HG02885 (cell line): Measurements from ENCODE around the gene CDC37L1.
"Not testable (repeated sequence)": the region's sequence is repeated elsewhere in the genome, so short reads cannot be mapped to it uniquely, and the experiment has no call there.

Experiments
- ATAC-seq: cut with Tn5 transposase; IDR thresholded peaks from one replicate; pipeline ENCODE4 v1.9.1; 2021; ENCODE audit warnings: mild to moderate bottlenecking; ENCODE audit not compliant: unreplicated experiment, poor library complexity

The CDC37L1 gene

GRCh38 chr9:4679268-4680172 lies at the start of gene CDC37L1:
TSS of gene CDC37L1 (plus strand) at chr9:4679569. CDS start at chr9:4679768, 199 bp downstream.
- ATAC-seq = peak; percentile 98

DNA sequence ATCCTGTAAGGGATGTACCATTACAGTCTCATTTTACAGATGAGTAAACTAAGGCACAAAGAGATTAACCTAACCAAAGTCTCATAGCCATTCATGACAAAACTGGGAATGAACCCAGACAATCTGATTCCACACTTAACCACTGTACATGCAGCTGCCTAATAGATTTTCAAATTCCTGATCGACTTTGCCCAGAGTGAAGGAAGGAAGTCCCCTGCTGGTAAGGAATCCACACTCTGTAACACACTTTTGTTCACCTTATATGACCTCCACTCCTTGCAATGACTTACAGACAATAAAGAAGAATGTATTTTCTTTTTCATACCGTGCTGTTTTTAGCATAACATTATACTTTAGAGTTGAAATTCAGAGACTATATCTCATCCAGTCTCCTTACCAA lies 48.5 kb upstream of the CDC37L1 start:
- ATAC-seq = no peak

DNA sequence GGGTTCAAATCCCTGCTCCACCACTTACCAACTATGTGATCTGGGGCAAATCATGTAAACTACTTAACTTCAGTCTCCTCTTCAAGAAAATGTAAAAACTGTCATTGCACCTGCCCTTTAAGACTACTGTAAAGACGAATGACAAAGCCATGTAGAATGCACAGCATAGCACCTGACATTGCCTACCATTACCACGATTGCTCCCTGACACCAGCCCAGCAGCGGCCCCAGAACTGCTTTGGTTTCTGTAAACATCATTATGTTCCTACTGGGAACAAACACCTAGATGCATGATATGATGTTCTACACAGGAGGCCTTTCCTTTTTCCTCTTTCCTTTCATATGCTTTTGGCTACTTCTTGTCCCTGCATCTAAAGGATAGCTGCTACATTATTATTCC lies 40.4 kb upstream of the CDC37L1 start:
- ATAC-seq = no peak

GRCh38 chr9:4639420-4639819 lies 39.9 kb upstream of the CDC37L1 start:
- ATAC-seq = no peak

- ATAC-seq = no peak
These were observed 39.3 kb upstream of the CDC37L1 start for GRCh38 chr9:4640027-4640426.

DNA sequence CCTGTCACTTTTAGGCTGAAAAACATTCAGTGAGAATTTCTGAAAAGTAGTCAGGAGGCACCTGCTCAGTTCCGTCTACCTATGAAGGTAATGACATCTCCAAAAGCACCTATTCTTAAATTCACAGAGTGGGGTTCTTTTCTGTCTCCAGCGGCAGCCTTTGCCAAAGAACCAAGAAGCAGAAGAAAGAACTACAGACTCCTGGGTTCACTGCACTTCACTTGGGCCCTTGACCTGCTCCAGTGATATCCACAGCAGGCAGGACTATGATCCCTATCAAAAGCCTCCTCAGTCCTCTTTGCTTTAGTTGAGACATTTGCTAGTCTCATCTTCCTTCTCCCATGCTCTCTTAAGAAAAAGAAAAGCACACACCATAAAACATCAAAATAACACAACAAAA lies 37.0 kb upstream of the CDC37L1 start:
- ATAC-seq = no peak

- no peak for ATAC-seq
These were observed 25.3 kb upstream of the CDC37L1 start for GRCh38 chr9:4654084-4654483.

DNA sequence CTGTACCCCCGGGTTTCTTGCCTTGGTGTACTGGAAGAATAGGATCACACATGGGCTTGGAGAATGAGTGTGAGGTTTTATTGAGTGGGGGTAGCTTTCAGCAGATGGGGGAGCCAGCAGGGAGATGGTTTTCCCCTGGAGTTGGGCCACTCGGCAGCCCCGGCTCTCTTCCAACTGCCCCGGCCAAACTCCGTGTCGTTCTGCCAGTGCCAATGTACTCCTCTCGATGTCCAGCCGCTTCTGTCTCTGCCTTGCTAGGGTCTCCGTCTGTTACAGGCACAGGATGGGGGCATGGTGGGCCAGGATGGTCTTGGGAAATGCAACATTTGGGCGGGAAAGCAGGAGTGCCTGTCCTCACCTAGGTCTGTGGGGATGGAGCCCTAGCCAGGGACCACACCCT lies 24.8 kb upstream of the CDC37L1 start:
- no peak for ATAC-seq

GRCh38 chr9:4656196-4656595 lies 23.2 kb upstream of the CDC37L1 start:
- ATAC-seq = not testable (repeated sequence)

GRCh38 chr9:4656621-4657020 lies 22.7 kb upstream of the CDC37L1 start:
- ATAC-seq = no peak

GRCh38 chr9:4657426-4658159 lies 21.8 kb upstream of the CDC37L1 start:
- ATAC-seq = no peak

GRCh38 chr9:4660665-4661064 lies 18.7 kb upstream of the CDC37L1 start:
- ATAC-seq = not testable (repeated sequence)

GRCh38 chr9:4661165-4661564 lies 18.2 kb upstream of the CDC37L1 start:
- no peak for ATAC-seq

DNA sequence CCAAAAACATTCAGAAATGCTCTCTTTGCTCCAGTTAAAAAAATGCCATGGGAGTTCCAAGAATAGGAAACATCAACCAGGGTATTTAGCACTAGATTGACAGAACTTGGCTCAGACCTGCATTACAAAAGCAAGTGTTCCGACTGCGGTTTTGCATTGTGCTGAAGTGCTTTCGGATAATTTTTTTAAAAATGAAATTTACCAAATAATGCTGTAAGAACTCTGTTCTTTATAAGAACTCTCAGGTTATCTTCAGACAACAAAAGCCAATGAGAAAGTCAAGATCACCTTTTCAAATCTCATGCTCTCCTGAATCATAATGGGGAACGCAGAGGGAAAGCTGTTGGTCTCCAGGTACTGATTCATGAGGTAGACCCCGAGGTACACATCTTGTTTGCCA lies 17.8 kb upstream of the CDC37L1 start:
- ATAC-seq = no peak

GRCh38 chr9:4662108-4662988 lies 17.0 kb upstream of the CDC37L1 start, which contains the start of gene PLPP6:
TSS of gene PLPP6 (plus strand) at chr9:4662294. CDS start at chr9:4662376, 82 bp downstream.
- peak; percentile 87 for ATAC-seq

- ATAC-seq = no peak
These were observed 16.2 kb upstream of the CDC37L1 start for GRCh38 chr9:4662989-4663792.

DNA sequence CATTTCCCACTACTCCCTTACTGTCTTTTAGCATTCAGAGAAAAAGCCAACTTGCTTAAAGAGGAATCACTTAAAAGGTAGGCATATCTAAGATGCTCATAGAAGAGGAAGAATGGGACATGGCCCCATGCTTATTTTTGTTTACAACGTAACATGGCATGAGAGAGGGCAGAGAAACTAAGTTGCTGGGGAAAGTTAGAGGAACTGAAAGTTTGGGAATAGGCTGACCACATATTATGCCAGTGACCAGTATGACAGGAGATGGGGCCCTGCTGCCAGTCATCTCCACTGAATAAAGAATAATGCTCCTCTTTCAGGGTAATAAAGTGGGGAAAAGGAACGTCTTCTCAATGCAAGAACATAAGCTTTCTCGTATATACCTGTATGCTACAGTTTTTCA lies 15.4 kb upstream of the CDC37L1 start:
- ATAC-seq = no peak

- ATAC-seq = no peak
These were observed 14.0 kb upstream of the CDC37L1 start for GRCh38 chr9:4665357-4665756.

DNA sequence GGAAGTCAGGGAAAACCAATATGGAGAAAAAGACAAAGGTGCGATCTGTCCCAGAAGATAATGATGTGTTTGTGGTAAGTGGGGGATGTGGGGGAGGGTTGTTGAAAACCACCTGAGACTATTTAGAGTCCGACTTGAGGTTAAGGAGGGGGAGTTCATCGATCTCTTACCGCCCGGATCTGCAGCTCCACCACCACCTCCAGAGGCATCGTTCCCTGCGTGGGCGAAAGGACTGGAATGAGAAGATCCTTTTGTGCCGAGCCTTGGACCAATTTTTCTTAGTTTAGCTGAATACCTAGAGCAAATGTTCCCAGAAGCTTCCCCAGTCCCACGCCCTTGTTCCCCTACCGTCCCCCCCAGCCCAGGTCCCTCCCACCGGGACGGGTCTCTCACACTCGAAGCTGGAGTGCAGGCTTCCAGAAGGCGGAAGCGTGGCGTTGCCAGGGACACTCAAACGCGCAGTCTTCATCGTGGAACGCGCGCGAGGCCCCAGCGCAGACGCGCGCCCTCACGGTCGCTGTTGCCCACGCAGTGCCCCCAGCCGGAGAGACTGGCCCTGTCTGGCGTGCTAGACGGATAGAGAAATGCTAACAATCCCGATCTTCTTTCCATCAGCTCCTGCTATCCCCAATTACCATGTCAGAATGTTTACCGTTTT lies 13.2 kb upstream of the CDC37L1 start, which contains the start of gene SPATA6L:
Gene SPATA6L (minus strand): TSS at position 439 of the 658 bp plus-strand sequence. CDS start 230 bp downstream, at position 209.
- ATAC-seq = peak; percentile 40
